ENCODE results near the gene PHF21A.

GRCh38 chr11:45885921-45886721 lies 235.1 kb downstream of the PHF21A start:
- TF ChIP-seq, protein P1, sequence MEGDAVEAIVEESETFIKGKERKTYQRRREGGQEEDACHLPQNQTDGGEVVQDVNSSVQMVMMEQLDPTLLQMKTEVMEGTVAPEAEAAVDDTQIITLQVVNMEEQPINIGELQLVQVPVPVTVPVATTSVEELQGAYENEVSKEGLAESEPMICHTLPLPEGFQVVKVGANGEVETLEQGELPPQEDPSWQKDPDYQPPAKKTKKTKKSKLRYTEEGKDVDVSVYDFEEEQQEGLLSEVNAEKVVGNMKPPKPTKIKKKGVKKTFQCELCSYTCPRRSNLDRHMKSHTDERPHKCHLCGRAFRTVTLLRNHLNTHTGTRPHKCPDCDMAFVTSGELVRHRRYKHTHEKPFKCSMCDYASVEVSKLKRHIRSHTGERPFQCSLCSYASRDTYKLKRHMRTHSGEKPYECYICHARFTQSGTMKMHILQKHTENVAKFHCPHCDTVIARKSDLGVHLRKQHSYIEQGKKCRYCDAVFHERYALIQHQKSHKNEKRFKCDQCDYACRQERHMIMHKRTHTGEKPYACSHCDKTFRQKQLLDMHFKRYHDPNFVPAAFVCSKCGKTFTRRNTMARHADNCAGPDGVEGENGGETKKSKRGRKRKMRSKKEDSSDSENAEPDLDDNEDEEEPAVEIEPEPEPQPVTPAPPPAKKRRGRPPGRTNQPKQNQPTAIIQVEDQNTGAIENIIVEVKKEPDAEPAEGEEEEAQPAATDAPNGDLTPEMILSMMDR (IDR thresholded peaks at IDR 0.05; ENCODE audit: borderline replicate concordance, extremely low read depth, low read length, poor library complexity, severe bottlenecking), result no peak
- no peak for TF ChIP-seq EZH2 (IDR thresholded peaks at IDR 0.05; ENCODE audit: borderline replicate concordance, low read depth, low read length, severe bottlenecking)

Measured in DND-41 (cell line).